Neural progenitor cell (in vitro differentiated cells): Measurements from ENCODE around the gene NFATC2IP.

Source experiments
- EZH2 ChIP-seq: fragments of 200-600 bp; sonication (generic); IDR thresholded peaks from 2 replicates; pipeline ENCODE4 v1.6.1; 2017; ENCODE audit warnings: antibody characterized with exemption, mild to moderate bottlenecking, moderate library complexity
- EZH2phosphoT487 ChIP-seq: fragments of 200-600 bp; sonication (generic); IDR thresholded peaks from 2 replicates; pipeline ENCODE4 v1.6.1; 2017; ENCODE audit warnings: antibody characterized with exemption
- TF ChIP-seq, protein P1 (sequence below): fragments of 200-600 bp; sonication (generic); IDR thresholded peaks from 2 replicates; pipeline ENCODE4 v1.5.1; 2017; ENCODE audit warnings: antibody characterized with exemption, mild to moderate bottlenecking

GRCh38 chr16:28918698-28919097 lies 32.0 kb upstream of the NFATC2IP start:
- TF ChIP-seq, protein P1, sequence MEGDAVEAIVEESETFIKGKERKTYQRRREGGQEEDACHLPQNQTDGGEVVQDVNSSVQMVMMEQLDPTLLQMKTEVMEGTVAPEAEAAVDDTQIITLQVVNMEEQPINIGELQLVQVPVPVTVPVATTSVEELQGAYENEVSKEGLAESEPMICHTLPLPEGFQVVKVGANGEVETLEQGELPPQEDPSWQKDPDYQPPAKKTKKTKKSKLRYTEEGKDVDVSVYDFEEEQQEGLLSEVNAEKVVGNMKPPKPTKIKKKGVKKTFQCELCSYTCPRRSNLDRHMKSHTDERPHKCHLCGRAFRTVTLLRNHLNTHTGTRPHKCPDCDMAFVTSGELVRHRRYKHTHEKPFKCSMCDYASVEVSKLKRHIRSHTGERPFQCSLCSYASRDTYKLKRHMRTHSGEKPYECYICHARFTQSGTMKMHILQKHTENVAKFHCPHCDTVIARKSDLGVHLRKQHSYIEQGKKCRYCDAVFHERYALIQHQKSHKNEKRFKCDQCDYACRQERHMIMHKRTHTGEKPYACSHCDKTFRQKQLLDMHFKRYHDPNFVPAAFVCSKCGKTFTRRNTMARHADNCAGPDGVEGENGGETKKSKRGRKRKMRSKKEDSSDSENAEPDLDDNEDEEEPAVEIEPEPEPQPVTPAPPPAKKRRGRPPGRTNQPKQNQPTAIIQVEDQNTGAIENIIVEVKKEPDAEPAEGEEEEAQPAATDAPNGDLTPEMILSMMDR, result no peak
- no peak for TF ChIP-seq EZH2
- no peak for TF ChIP-seq EZH2phosphoT487
